Fibroblast of lung (primary cell): ENCODE data around the gene ADAM10. TPM values are rescaled to one million over a fixed set of nuclear protein-coding genes. Genes with fewer than 3 reads are reported as not detected.

Source experiments
- DNase-seq, 2 donors: peaks; one replicate each; pipeline versions ENCODE4 v3.0.0 to v3.0.0-alpha.2; 2010; ENCODE audit warnings: low read depth in 2 of 2
- H2AFZ ChIP-seq: 2 replicates; pipeline ENCODE4 v1.5.1; 2012; ENCODE audit warnings: low read length, control low read depth, inconsistent platforms
- H3K27ac ChIP-seq: 2 replicates; pipeline ENCODE4 v1.5.1; 2011; ENCODE audit warnings: low read length, control low read depth; ENCODE audit not compliant: insufficient read depth
- H3K27me3 ChIP-seq: 2 replicates; pipeline ENCODE4 v1.5.1; 2011; ENCODE audit warnings: mild to moderate bottlenecking, low read length; ENCODE audit not compliant: control insufficient read depth, insufficient read depth
- H3K36me3 ChIP-seq: 2 replicates; pipeline ENCODE4 v1.5.1; 2011; ENCODE audit warnings: low read length; ENCODE audit not compliant: control insufficient read depth, insufficient read depth
- H3K4me1 ChIP-seq: 2 replicates; pipeline ENCODE4 v1.5.1; 2011; ENCODE audit warnings: low read length; ENCODE audit not compliant: control insufficient read depth, insufficient read depth; ENCODE audit errors: extremely low read depth
- H3K4me2 ChIP-seq: 2 replicates; pipeline ENCODE4 v1.5.1; 2011; ENCODE audit warnings: low read length, control low read depth; ENCODE audit not compliant: insufficient read depth; ENCODE audit errors: extremely low read depth
- H3K4me3 ChIP-seq, 4 experiments: fragments of 200-600 bp in 1 of 4; sonication (generic) in 1 of 4; replicated peaks in 1 of 4; 2 replicates each; pipeline ENCODE4 v1.5.1; 2011 to 2016; ENCODE audit warnings: low read length in 4 of 4, low read depth in 3 of 4, mild to moderate bottlenecking in 3 of 4, control low read depth in 2 of 4, inconsistent platforms in 1 of 4, mixed read lengths in 1 of 4; ENCODE audit not compliant: insufficient read depth in 1 of 4; ENCODE audit errors: control extremely low read depth in 1 of 4
- H3K79me2 ChIP-seq: 2 replicates; pipeline ENCODE4 v1.5.1; 2012; ENCODE audit warnings: mild to moderate bottlenecking, low read length, inconsistent platforms; ENCODE audit not compliant: control insufficient read depth, insufficient read depth
- H3K9ac ChIP-seq: 2 replicates; pipeline ENCODE4 v1.5.1; 2011; ENCODE audit warnings: mild to moderate bottlenecking, low read length, control low read depth; ENCODE audit not compliant: insufficient read depth
- H3K9me3 ChIP-seq: 2 replicates; pipeline ENCODE4 v1.5.1; 2012; ENCODE audit warnings: low read depth, low read length; ENCODE audit not compliant: control insufficient read depth, insufficient read depth
- H4K20me1 ChIP-seq: 2 replicates; pipeline ENCODE4 v1.5.1; 2011; ENCODE audit warnings: low read length; ENCODE audit not compliant: control insufficient read depth, insufficient read depth; ENCODE audit errors: extremely low read depth
- EZH2 ChIP-seq: IDR thresholded peaks from 2 replicates; pipeline ENCODE4 v1.5.1; 2012; ENCODE audit warnings: low read length, control low read depth, mild to moderate bottlenecking; ENCODE audit errors: missing control alignments
- polyA plus RNA-seq, 2 donors: library from polyadenylated mRNA; depleted of rRNA in 1 of 2; stranded (reverse) in 1 of 2; unstranded in 1 of 2; fragments of >200 nt; gene quantifications; 2 replicates each; pipeline ENCODE4 v1.2.1, GENCODE V29; 2011 to 2012; ENCODE audit warnings: missing spikeins in 1 of 2
- total RNA-seq: library from RNA; depleted of rRNA; stranded (reverse); fragments of >200 nt; gene quantifications from 2 replicates; pipeline ENCODE4 v1.2.1, GENCODE V29; 2014
- TF ChIP-seq, protein P1 (sequence below), 2 donors: IDR thresholded peaks in 1 of 2; conservative IDR thresholded peaks in 1 of 2; 1 replicate in 1 of 2; 2 replicates in 1 of 2; pipeline ENCODE4 v1.5.1; 2011 to 2012; ENCODE audit warnings: low read length in 2 of 2, control low read depth in 1 of 2, inconsistent platforms in 1 of 2, low read depth in 1 of 2, mild to moderate bottlenecking in 1 of 2

ADAM10 gene
- total and polyA plus RNA-seq, 2 donors (not counting 1 experiment from before 2014, with no cell fraction given): 224 to 318 TPM

DNA sequence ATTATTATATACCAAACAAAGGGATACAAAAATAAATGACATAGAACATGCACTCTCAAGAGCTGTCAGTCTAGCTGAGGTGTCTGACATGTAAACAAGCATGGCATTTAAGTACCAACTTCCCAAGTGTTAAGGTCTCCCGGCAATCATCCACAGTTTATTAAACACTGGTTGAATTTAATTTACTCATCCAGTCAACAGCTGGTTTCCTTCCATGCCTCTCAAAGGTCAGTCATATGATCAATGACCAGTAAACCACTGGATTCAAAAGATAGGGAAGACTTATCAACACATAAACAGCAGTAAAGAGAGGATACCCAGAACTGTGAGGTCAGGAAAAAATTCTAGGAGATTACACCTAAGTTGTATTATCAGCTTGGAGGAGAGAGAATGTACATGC, 80.4 kb downstream of the ADAM10 start:
- Histone ChIP-seq H2AFZ (no peak overlapping the region), H3K4me2 (no peak overlapping the region), H3K27me3 (no peaks in the 10 kb centered on the region), H4K20me1 (no peaks in the 10 kb centered on the region), H3K4me3 (no peak overlapping the region), H3K9me3 (no peaks in the 10 kb centered on the region), H3K79me2 (peaks cover 1% of the 10 kb centered on the region), H3K9ac (no peak overlapping the region), H3K36me3 (no peaks in the 10 kb centered on the region), H3K27ac (no peak overlapping the region), H3K4me1 (no peaks in the 10 kb centered on the region)
- TF ChIP-seq EZH2: no peak
- TF ChIP-seq, protein P1, sequence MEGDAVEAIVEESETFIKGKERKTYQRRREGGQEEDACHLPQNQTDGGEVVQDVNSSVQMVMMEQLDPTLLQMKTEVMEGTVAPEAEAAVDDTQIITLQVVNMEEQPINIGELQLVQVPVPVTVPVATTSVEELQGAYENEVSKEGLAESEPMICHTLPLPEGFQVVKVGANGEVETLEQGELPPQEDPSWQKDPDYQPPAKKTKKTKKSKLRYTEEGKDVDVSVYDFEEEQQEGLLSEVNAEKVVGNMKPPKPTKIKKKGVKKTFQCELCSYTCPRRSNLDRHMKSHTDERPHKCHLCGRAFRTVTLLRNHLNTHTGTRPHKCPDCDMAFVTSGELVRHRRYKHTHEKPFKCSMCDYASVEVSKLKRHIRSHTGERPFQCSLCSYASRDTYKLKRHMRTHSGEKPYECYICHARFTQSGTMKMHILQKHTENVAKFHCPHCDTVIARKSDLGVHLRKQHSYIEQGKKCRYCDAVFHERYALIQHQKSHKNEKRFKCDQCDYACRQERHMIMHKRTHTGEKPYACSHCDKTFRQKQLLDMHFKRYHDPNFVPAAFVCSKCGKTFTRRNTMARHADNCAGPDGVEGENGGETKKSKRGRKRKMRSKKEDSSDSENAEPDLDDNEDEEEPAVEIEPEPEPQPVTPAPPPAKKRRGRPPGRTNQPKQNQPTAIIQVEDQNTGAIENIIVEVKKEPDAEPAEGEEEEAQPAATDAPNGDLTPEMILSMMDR (conservative IDR thresholded peaks at IDR 0.05 in 1 of 2, IDR thresholded peaks at IDR 0.05 in 1 of 2; ENCODE audit: low read depth in 1 of 2, low read length in 2 of 2): no peak
- peak in 1 of 2 donors; percentile 39 for DNase-seq

DNA sequence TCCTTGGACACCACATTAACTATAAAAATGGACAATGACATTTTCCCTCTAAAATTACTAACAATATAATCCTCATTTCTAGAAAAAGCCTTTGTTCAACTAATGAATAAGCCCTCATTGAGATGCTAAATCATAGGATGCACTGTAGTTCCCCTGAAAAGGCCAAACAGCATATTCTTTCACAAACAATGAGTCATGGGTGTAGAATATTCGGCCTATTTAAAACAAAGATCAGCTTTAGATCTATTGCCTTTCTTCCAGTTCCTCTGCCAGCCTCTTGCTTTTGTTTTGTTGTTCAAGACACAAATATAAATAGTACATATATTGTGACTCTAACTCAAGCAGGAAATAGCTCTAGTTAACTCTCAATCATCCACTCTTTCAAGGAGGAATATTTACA, 82.5 kb downstream of the ADAM10 start:
- Histone ChIP-seq H3K79me2 (peaks cover 1% of the 10 kb centered on the region), H3K4me2 (no peak overlapping the region), H2AFZ (no peak overlapping the region), H3K36me3 (no peaks in the 10 kb centered on the region), H3K4me3 (no peak overlapping the region), H3K27ac (no peak overlapping the region), H3K4me1 (no peaks in the 10 kb centered on the region), H3K27me3 (no peaks in the 10 kb centered on the region), H3K9me3 (no peaks in the 10 kb centered on the region), H3K9ac (no peak overlapping the region), H4K20me1 (no peaks in the 10 kb centered on the region)
- TF ChIP-seq, protein P1 (conservative IDR thresholded peaks at IDR 0.05 in 1 of 2, IDR thresholded peaks at IDR 0.05 in 1 of 2; ENCODE audit: low read depth in 1 of 2, low read length in 2 of 2): no peak
- TF ChIP-seq EZH2: no peak
- DNase-seq: peak; percentile 20 to 58

DNA sequence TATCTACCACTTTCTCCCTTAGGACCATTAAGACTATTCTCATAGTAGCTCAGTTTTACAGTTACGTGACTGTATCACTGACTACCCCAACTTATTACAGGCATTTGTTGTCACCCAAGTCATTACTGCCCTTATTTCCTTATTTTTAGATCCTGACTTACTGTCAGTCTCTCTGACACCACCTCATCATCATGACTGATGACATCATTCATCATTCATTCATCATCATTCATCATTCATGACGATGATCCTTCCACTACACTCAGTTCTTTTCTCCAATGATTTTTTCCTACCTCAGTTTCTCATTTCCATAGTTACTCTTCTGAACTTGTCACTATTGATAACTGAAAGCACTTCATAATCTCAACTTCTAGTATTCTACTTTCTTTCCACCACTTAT, 83.8 kb downstream of the ADAM10 start:
- H3K4me1 ChIP-seq: no peaks in the 10 kb centered on the region
- no peaks in the 10 kb centered on the region for H3K27me3 ChIP-seq
- H3K9me3 ChIP-seq: no peaks in the 10 kb centered on the region
- no peak overlapping the region for H3K4me2 ChIP-seq
- no peak overlapping the region for H2AFZ ChIP-seq
- no peak for DNase-seq
- H3K36me3 ChIP-seq: no peaks in the 10 kb centered on the region
- no peak overlapping the region for H3K27ac ChIP-seq
- H3K4me3 ChIP-seq: no peak overlapping the region
- no peaks in the 10 kb centered on the region for H4K20me1 ChIP-seq
- no peak overlapping the region for H3K9ac ChIP-seq
- H3K79me2 ChIP-seq: peaks cover 1% of the 10 kb centered on the region
- TF ChIP-seq, protein P1 (conservative IDR thresholded peaks at IDR 0.05 in 1 of 2, IDR thresholded peaks at IDR 0.05 in 1 of 2; ENCODE audit: low read depth in 1 of 2, low read length in 2 of 2): no peak
- TF ChIP-seq EZH2: no peak
